IgD-negative memory B cell (primary cell): ENCODE results near the gene PRPF40B. TPM values are rescaled to one million over a fixed set of nuclear protein-coding genes. Genes with fewer than 3 reads are reported as not detected.
A peak's percentile ranks its signal among the peaks of the same experiment; 100 is the strongest.

Source experiments
- H3K27ac Mint-ChIP-seq, 3 donors: one replicate each; pipeline ENCODE4 v1.8.0; 2020 to 2022; ENCODE audit warnings: mild to moderate bottlenecking in 3 of 3, mixed read lengths in 3 of 3, moderate library complexity in 1 of 3
- H3K27me3 Mint-ChIP-seq: one replicate; pipeline ENCODE4 v1.8.0; 2021; ENCODE audit warnings: mixed read lengths
- H3K36me3 Mint-ChIP-seq: one replicate; pipeline ENCODE4 v1.8.0; 2020; ENCODE audit warnings: mild to moderate bottlenecking, mixed read lengths
- H3K4me1 Mint-ChIP-seq, 3 donors: one replicate each; pipeline ENCODE4 v1.8.0; 2020 to 2022; ENCODE audit warnings: mixed read lengths in 3 of 3, mild to moderate bottlenecking in 1 of 3
- H3K4me3 Mint-ChIP-seq, 4 donors: one replicate each; pipeline ENCODE4 v1.8.0; 2020 to 2022; ENCODE audit warnings: mild to moderate bottlenecking in 4 of 4, mixed read lengths in 4 of 4, moderate library complexity in 3 of 4
- H3K9me3 Mint-ChIP-seq, 3 donors: one replicate each; pipeline ENCODE4 v1.8.0; 2020 to 2021; ENCODE audit warnings: mixed read lengths in 3 of 3, mild to moderate bottlenecking in 1 of 3
- polyA plus RNA-seq: library from polyadenylated mRNA; unstranded; fragments of 300-500 nt; fragmentation: Illumina TruSeq; gene quantifications from one replicate; pipeline ENCODE4 v1.2.3, GENCODE V29; 2021

Gene PRPF40B
- polyA plus RNA-seq, 1 donor from 2014 or later, result 5.7 TPM

DNA sequence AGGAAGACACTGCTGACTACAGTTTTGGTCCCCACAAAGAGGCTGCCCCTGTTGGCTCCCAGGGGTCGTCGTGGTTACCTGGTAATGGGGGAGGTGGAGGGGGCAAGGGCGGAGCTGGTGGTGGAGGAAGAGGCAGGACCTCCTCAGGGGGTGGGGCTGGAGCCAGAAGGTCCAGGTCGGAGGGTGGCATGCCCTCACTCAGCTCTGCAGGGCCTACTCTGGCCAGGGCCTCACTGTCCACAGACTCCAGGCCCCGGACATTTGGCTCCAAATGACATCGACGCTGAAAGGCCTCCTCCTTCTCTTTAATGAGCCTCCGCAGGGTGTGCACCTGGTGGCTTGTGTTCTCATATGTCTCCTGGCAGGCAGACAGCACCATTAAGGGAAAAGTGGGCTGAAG lies 28.5 kb downstream of the PRPF40B start:
- no peak overlapping the region for H3K27ac Mint-ChIP-seq
- H3K4me1 Mint-ChIP-seq, result peaks cover 3 to 10% (median 6%) of the 10 kb centered on the region in 3 donors
- no peaks in the 10 kb centered on the region for H3K27me3 Mint-ChIP-seq
- H3K36me3 Mint-ChIP-seq, result peaks cover 10% of the 10 kb centered on the region
- H3K4me3 Mint-ChIP-seq, result no peak overlapping the region
- no peaks in the 10 kb centered on the region for H3K9me3 Mint-ChIP-seq

DNA sequence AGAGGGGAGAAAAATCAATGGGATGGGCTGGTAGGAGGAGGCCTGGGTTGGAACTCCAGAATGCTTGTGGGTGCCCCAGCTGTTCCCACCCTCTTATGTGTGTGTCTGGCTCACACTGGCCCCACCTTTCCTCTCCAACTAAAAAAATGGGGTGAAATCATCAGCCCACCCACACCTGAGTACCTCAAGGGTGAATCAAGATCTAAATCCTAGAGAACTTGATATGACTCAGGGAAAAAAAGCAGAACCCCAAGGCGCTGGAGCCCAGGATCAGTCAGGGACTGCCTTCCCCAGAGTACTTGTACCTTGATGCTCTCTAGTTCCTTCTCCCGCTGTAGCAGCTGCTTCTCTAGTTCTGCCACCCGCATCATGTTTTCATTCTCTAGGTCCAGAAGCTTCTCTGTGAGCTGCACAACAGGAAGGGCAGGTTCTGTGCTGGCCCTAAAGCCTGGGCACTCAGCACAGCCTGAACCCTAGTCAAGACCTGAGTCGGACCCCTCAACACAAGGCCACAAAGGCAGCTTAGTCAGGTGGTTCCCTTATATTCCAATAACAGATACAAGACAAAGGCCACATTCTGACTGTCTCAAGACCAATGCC lies 29.7 kb downstream of the PRPF40B start:
- no peak overlapping the region for H3K4me3 Mint-ChIP-seq
- no peaks in the 10 kb centered on the region for H3K9me3 Mint-ChIP-seq
- peak overlapping the region in 1 of 3 donors; percentile 86 for H3K27ac Mint-ChIP-seq
- H3K4me1 Mint-ChIP-seq, result peaks cover 6 to 17% (median 8%) of the 10 kb centered on the region in 3 donors
- H3K27me3 Mint-ChIP-seq, result no peaks in the 10 kb centered on the region
- peaks cover 11% of the 10 kb centered on the region for H3K36me3 Mint-ChIP-seq

DNA sequence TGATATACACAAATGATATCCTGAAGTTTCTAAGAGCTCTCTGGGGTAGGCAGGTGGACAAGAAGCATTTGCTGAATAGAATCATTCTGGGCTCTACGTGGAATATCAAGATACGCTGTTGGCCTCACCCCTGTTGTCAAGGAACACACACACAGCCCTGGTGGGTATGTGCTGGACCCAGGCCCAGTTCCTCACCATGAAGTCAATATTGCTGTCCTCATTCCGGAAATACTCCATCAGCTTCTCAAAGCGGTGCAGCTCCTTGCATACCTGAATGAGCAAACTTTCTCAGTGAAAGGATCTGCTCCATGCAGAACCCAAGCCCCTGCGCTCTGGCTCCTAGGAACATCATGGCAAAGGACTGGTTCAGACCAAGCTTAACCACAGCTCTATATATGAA lies 31.4 kb downstream of the PRPF40B start:
- H3K27me3 Mint-ChIP-seq, result no peaks in the 10 kb centered on the region
- H3K4me1 Mint-ChIP-seq, result peaks cover 3 to 19% (median 12%) of the 10 kb centered on the region in 3 donors
- H3K9me3 Mint-ChIP-seq, result no peaks in the 10 kb centered on the region
- H3K36me3 Mint-ChIP-seq, result peaks cover 10% of the 10 kb centered on the region
- no peak overlapping the region for H3K4me3 Mint-ChIP-seq
- no peak overlapping the region for H3K27ac Mint-ChIP-seq

DNA sequence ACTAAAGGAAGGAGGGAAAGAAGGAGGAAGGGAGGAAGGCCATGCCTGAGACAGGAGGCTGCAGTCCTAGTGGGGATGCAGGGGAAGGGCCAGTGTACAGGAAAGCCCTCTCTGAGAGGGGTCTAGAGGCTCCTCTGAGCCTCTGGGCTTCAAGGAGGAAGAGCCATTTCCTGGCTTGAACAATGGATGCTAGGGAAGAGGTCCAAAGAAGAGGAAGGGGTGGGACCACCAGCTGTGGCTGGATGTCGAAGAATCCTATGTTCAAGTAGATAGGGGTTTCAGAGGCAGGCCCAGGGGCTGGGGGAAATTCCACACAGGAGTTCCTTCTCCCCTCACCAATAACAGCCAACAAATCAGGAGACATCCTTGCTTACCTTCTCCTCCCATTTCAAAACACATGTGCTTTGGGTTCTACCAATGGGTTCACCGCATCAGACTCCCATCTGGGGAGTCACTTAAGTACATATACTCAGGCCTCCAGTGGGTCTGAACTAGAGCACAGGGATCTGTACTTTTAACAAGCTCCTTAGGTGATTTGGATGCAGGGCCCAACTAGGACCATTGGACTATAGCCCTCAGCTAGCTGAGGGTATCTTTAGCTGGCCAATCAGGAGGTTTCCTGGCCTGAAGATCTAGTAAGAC lies 32.4 kb downstream of the PRPF40B start:
- Mint-ChIP-seq H3K4me3 (peak overlapping the region in 1 of 4 donors; percentile 10), H3K36me3 (peaks cover 9% of the 10 kb centered on the region), H3K27me3 (no peaks in the 10 kb centered on the region), H3K4me1 (peaks cover 9 to 13% (median 11%) of the 10 kb centered on the region in 3 donors), H3K27ac (peak overlapping the region in 1 of 3 donors; percentile 70), H3K9me3 (no peaks in the 10 kb centered on the region)

DNA sequence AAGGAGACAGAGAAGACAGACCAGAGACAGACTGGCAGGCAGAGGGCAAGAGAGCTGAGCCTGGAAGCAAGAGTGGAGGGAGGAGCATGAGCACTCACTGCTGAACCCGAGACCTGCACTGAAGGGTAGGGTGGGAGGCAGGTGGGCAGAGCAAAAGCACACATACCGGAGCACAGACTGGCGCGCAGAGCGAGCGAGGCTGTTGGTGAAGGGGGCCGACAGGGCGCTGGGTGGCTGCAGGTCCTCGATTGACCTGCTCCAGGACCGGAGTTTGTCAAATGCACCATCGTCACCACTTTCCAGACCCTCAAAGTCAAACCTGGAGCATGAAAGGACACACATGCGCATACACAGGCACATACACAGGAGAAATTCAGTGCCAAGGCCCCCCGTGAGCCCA lies 34.9 kb downstream of the PRPF40B start:
- Mint-ChIP-seq H3K27me3 (no peaks in the 10 kb centered on the region), H3K27ac (peak overlapping the region in 1 of 3 donors; percentile 56), H3K9me3 (no peaks in the 10 kb centered on the region), H3K36me3 (peaks cover 11% of the 10 kb centered on the region), H3K4me1 (peaks cover 33 to 36% (median 34%) of the 10 kb centered on the region in 3 donors), H3K4me3 (peak overlapping the region in 1 of 4 donors; percentile 20)

DNA sequence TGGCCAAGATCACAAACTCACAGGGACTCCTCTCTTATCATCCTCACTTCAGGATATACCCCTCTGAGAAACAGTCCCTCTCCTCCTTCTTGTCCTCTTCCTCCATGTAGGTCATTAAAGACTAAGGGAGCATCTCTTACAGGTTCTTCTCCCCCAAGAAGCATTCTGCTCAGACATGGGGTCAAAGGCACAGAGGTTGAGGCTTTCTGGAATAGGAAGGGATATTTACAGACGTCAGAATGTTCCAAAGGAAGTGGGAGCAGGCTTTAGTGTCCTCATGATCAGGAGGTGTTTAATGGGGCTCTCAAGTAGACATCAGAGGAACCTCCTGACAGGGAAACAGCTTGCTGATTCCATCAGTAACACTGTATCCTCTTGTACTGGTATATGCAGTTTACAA lies 36.4 kb downstream of the PRPF40B start:
- peaks cover 11% of the 10 kb centered on the region for H3K36me3 Mint-ChIP-seq
- H3K27me3 Mint-ChIP-seq, result no peaks in the 10 kb centered on the region
- H3K4me1 Mint-ChIP-seq, result peaks cover 46 to 47% (median 46%) of the 10 kb centered on the region in 3 donors
- H3K4me3 Mint-ChIP-seq, result no peak overlapping the region
- H3K9me3 Mint-ChIP-seq, result no peaks in the 10 kb centered on the region
- H3K27ac Mint-ChIP-seq, result peak overlapping the region in 1 of 3 donors; percentile 86

DNA sequence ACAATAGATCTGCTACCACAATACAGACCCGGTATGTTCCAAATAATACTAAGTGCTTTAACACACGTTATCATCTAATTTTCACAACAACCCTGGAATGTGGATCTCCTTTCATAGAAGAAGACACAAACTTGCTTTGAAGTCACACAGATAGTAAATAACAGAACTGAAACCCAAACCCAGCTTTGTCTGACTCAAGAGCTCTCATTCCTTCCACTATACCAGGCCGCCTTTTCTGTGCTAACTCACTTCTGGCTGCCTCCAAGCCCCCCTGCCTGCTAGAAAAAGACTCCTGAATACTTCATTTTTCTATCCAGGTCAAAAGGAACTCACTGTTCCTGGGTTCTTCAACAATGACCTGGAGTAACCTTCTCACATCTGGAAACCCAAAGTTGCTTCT lies 37.8 kb downstream of the PRPF40B start:
- no peaks in the 10 kb centered on the region for H3K9me3 Mint-ChIP-seq
- peak overlapping the region; percentile 91 to 98 (median 95) for H3K27ac Mint-ChIP-seq
- peak overlapping the region; percentile 53 to 94 (median 86) for H3K4me3 Mint-ChIP-seq
- no peaks in the 10 kb centered on the region for H3K27me3 Mint-ChIP-seq
- H3K4me1 Mint-ChIP-seq, result peaks cover 54 to 58% (median 58%) of the 10 kb centered on the region in 3 donors
- peaks cover 16% of the 10 kb centered on the region for H3K36me3 Mint-ChIP-seq

DNA sequence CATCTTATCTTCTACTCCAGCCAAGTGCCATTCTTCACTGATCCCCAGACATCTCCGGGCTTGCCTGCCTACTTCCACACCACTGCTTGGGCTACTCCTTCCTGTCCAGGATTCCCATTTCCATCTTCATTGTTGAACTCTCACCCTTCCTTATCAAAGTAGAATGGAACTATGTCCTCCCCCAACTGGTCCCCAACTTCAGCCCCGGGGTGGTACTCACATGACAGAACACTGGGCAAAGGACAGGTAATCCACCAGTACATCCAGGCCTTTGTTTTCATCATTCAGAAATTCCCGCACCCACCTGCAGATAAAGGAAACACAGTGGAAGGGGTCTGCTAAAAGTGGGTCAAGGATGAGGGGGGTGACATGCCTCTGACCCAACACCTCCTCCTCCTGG lies 38.4 kb downstream of the PRPF40B start:
- Mint-ChIP-seq H3K36me3 (peaks cover 14% of the 10 kb centered on the region), H3K9me3 (no peaks in the 10 kb centered on the region), H3K27me3 (no peaks in the 10 kb centered on the region), H3K27ac (peak overlapping the region; percentile 91 to 98 (median 95)), H3K4me1 (peaks cover 56 to 60% (median 60%) of the 10 kb centered on the region in 3 donors), H3K4me3 (peak overlapping the region; percentile 53 to 94 (median 86))

DNA sequence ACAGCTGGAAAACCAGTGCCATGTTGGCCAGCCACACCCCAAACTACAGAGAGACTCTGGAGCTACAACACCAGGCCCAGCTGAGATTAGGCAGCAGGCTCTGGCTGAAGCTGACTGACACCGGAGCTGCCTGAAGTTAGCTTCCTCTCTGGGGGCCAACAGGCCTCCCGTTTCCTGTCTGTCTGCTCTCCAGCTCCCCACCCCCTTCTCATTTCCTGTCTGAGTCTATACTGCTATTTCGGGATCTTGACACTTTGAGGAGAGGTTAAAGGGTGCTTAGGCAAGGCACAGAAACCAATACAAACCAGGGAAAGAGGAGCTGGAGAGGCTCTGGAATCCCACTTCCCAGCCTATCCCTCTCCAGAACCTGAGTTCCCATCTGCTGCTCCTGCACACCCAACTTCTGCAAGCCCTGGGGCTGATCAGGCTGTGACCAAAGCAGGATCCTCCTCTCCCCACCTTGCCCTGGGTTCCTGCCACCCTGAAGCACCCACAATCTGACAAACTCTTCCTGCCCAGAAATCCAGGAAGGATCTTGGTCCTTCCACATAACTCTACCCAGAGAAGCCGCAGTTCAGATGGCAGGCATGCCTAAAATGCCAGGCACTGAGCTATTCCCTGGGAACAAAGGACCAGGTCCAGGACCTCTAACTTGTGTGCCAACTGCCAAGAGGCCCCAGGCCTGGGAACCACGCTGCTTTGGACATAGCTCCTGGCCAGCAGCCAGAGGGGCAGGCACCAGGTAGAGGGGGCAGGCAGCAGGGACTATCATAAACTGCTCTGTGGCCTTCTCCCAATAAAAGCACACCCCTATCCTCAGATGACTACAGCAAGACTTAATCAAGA lies 39.9 kb downstream of the PRPF40B start:
- Mint-ChIP-seq H3K9me3 (no peaks in the 10 kb centered on the region), H3K27ac (peak overlapping the region; percentile 91 to 98 (median 95)), H3K4me3 (peak overlapping the region; percentile 72 to 93 (median 86)), H3K4me1 (peaks cover 63 to 69% (median 65%) of the 10 kb centered on the region in 3 donors), H3K27me3 (no peaks in the 10 kb centered on the region), H3K36me3 (peaks cover 13% of the 10 kb centered on the region)

DNA sequence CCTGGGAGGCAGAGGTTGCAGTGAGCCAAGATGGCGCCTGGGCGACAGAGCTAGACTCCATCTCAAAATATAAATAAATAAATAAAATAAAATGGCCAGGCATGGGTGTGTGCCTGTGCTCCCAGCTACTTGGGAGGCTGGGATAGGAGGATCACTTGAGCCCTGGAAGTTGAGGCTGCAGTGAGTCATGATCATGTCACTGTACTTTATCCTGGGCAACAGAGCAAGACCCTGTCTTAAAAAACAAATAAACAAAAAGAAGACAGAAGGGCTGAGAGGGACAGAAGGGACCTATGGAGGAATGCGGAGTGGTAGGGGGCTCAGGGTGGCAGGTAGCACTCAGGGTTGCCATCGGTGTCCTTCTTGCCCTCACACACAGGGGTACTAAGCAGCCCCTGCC lies 40.8 kb downstream of the PRPF40B start:
- H3K4me3 Mint-ChIP-seq, result peak overlapping the region in 3 of 4 donors; percentile 67 to 88 (median 84)
- H3K27me3 Mint-ChIP-seq, result no peaks in the 10 kb centered on the region
- peaks cover 68 to 73% (median 70%) of the 10 kb centered on the region in 3 donors for H3K4me1 Mint-ChIP-seq
- H3K36me3 Mint-ChIP-seq, result peaks cover 13% of the 10 kb centered on the region
- H3K9me3 Mint-ChIP-seq, result no peaks in the 10 kb centered on the region
- H3K27ac Mint-ChIP-seq, result peak overlapping the region in 2 of 3 donors; percentile 95 to 98

DNA sequence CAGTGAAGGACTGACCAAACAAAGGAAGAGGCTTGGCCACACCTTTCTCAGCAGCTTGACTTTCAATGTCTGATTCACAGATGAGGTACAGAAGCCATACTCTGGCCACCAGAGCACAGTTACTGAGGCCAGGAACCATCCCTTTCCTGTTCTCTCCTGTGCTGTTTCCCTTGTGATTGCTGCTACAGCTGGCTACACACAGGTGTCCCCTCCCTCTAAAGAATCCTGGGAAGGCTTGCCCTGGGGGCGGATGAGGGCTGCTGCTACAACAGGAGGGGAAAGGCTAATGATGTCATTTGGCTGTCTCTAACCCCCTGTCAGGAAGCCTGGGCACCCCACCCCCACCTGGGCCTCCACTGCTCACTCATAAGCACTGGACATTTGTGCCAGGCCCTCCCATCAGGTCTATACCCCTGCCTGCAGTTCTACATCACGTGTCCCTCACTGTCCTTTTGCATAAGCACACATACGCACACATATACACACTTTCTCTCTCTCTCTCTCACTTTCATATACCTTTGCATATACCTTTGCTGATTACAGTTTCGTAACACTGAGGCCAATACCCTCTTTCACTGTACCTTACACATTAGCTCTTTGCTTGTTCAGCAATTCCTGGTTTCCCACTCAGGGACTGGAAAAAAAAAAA lies 41.4 kb downstream of the PRPF40B start:
- peaks cover 13% of the 10 kb centered on the region for H3K36me3 Mint-ChIP-seq
- no peaks in the 10 kb centered on the region for H3K9me3 Mint-ChIP-seq
- H3K27ac Mint-ChIP-seq, result peak overlapping the region in 2 of 3 donors; percentile 95 to 98
- H3K4me3 Mint-ChIP-seq, result peak overlapping the region; percentile 6 to 67 (median 31)
- peaks cover 72 to 77% (median 72%) of the 10 kb centered on the region in 3 donors for H3K4me1 Mint-ChIP-seq
- no peaks in the 10 kb centered on the region for H3K27me3 Mint-ChIP-seq

DNA sequence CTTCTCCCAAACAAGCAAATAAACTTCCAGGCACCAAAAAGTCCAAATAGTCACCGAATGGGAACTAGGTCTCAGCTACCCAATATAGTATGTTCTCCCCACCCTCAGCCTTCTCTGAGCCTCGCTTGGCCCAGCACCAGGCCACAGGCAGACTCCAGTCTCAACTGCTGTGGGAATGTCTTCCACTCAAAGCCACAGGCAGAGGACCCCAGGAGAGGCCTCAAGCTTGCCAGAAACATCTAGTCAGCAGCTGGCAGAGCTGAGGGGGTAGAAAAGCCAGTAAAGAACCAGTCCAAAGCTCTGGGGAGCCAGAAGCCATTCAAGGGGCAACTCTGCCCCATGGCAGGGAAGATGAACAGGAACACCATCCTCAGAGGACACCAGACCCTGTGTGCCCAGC lies 42.0 kb downstream of the PRPF40B start:
- Mint-ChIP-seq H3K27me3 (no peaks in the 10 kb centered on the region), H3K27ac (peak overlapping the region; percentile 46 to 95 (median 57)), H3K4me1 (peaks cover 74 to 81% (median 79%) of the 10 kb centered on the region in 3 donors), H3K36me3 (peaks cover 13% of the 10 kb centered on the region), H3K4me3 (peak overlapping the region in 2 of 4 donors; percentile 6 to 54), H3K9me3 (no peaks in the 10 kb centered on the region)

DNA sequence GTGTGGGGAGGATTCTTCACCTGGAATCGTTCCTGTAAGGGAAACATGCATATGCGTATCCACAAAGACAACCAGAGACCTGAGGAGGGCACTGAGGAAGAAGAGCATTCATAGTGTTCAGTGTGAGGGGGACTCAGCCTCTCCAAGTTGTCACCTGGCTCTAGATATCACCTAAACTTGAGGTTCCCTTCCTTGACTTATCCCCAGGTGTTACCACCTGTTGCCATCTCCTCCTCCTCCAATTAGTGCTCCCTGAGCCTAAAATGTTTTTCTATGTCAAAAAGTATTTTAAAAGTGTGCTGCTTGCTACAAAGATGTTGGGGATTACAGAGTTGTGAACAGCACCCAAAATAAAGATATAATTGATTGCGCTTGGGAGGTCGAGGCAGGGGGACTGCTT lies 42.8 kb downstream of the PRPF40B start:
- H3K9me3 Mint-ChIP-seq, result no peaks in the 10 kb centered on the region
- peaks cover 77 to 83% (median 82%) of the 10 kb centered on the region in 3 donors for H3K4me1 Mint-ChIP-seq
- peaks cover 12% of the 10 kb centered on the region for H3K36me3 Mint-ChIP-seq
- no peaks in the 10 kb centered on the region for H3K27me3 Mint-ChIP-seq
- peak overlapping the region in 1 of 3 donors; percentile 95 for H3K27ac Mint-ChIP-seq
- H3K4me3 Mint-ChIP-seq, result peak overlapping the region in 1 of 4 donors; percentile 15

DNA sequence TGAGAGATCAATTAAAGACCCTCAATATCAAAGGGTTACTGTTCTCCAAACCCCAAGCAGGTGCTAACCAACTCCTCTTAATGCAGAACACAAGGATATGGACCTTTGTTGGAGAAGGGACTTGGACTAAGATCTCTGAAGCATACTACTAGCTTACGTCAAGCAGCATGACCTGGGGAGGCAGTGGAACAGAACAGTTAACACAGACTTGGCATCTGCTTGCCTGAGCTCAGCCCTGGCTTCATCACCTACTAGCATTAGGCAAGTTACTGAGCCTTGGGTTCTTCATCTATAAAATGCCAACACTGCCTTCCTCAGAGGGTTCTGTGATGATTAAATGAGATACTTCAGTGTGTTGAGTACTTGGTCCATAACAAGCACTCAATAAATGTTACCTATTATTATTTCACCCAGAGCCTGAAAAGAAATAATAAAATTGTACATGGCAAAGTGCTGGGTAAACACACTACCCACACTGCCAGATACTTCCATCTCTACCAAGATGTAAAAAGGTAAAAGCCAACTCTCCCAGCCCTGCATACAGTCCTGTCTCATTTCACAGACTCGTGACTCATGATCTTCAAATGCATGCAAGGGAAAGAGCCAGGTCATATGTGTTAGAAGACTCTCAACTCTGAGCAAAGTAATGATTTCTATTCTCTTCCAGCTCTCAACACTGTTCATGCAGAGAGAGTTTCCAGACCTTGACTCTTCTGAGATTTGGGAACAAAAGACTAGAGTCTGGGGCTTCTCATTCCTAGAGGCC lies 44.1 kb downstream of the PRPF40B start:
- H3K4me1 Mint-ChIP-seq, result peaks cover 76 to 82% (median 80%) of the 10 kb centered on the region in 3 donors
- H3K27me3 Mint-ChIP-seq, result no peaks in the 10 kb centered on the region
- H3K36me3 Mint-ChIP-seq, result peaks cover 10% of the 10 kb centered on the region
- H3K27ac Mint-ChIP-seq, result peak overlapping the region; percentile 54 to 86 (median 69)
- no peaks in the 10 kb centered on the region for H3K9me3 Mint-ChIP-seq
- peak overlapping the region in 2 of 4 donors; percentile 21 to 47 for H3K4me3 Mint-ChIP-seq
